Stimulated activated CD8-positive, alpha-beta memory T cell treated with anti-CD3 and anti-CD28 coated beads, Interleukin-7, amount 100 ng/mL, for 1 hour (primary cell): ENCODE data around the gene RASA4.
"Not testable (repeated sequence)": the region's sequence is repeated elsewhere in the genome, so short reads cannot be mapped to it uniquely, and the experiment has no call there.

Source experiments
- DNase-seq, 2 donors: peaks; one replicate each; pipeline ENCODE4 v3.0.0-alpha.2; 2020; ENCODE audit warnings: low read depth in 2 of 2

RASA4 gene

DNA sequence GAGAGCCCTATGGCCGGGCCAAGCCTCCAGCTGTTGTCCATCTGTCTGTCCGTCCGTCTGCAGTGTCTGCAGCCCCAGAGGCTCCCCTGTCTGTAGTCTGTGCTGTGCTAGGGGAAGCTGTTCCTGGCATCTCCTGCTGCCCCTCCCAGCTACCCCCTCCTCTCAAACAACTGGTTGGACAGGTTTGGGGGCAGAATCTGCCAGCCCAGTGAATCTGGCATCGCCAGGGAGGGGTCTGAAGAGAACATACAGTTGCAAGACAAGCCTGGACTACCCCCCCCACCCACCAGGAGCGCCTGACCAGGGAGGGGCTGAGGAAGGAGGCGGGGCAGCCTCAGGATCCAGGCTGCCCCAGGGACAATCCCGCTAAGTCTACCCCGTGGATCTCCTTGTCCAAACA, 73.0 kb downstream of the RASA4 start, which contains the start of gene UPK3BL2:
TSS of gene UPK3BL2 (minus strand) at position 101 of the 400 bp plus-strand sequence. CDS start at position 41, 60 bp downstream.
- DNase-seq: not testable (repeated sequence)

DNA sequence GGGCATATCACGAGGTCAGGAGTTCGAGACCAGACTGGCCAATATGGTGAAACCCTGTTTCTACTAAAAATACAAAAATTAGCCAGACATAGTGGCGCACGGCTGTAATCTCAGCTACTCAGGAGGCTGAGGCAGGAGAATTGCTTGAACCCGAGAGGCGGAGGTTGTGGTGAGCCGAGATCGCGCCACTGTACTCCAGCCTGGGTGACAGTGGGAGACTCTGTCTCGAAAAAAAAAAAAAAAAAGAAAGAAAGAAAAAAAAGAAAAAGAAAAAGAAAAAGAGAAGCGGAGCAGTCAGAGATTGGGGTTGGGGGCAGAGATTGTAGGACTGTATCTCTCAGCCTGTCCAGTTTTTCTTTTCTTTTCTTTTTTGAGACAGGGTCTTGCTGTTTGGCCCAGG, 73.8 kb downstream of the RASA4 start:
- not testable (repeated sequence) for DNase-seq

DNA sequence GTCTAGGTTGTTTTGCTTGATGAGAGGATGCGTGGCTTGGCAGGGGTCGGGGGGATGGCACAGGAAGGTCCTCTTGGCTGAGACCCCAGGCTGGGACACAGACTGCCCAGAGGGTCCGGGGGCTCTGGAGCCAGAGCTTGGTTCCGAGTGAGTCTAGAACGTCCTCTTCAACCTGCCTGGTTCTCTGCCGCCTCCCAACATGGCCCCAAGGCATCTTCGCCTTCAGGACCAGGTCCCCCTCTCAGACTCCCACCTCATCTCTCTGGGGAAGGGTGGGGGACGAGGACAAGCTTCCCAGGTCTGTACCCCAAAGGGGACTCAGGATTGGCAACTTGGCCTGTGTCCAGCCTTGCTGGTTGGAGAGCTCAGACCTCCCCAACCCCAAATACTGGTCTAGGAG, 74.5 kb downstream of the RASA4 start:
- not testable (repeated sequence) for DNase-seq

DNA sequence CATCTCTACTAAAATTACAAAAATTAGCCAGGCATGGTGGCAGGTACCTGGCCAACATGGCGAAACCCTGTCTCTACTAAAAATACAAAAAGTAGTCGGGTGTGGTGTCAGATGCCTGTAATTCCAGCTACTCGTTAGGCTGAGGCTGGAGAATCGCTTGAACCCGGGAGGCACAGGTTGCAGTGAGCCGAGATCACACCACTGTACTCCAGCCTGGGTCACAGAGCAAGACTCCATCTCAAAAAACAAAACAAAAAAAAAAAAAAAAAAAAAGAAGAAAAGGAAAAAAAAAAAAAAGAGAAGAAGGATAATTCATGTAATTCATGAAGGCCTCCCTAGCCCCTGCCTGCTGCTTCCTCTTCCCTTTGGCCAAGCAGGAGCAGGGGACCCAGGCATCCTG, 76.0 kb downstream of the RASA4 start:
- not testable (repeated sequence) for DNase-seq

DNA sequence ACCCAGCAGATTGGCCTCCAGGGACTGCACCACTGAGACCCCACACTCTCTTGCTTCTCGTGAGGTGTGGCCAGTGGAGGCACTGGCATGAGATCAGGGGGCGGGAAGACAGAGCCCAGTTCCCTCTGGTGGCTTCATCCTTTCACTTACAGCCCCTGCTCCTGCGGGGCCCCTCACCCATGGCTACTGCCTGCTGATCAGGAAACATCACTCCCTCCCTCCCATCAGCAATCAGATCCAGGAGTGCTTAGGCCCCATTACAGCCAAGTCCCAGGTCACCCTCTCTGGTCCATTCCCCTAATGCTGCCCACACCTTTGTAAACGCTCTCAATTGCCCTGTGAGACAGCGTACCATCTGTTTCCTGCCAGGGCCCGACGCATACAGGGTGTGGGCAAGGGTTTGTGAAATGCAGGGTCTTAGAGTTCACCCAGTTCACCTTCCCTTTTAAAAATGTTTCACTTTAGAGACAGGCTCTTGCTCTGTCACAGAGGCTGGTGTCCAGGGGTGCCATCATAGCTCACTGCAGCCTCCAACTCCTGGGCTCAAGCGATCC, 81.4 kb downstream of the RASA4 start:
- DNase-seq: not testable (repeated sequence)

DNA sequence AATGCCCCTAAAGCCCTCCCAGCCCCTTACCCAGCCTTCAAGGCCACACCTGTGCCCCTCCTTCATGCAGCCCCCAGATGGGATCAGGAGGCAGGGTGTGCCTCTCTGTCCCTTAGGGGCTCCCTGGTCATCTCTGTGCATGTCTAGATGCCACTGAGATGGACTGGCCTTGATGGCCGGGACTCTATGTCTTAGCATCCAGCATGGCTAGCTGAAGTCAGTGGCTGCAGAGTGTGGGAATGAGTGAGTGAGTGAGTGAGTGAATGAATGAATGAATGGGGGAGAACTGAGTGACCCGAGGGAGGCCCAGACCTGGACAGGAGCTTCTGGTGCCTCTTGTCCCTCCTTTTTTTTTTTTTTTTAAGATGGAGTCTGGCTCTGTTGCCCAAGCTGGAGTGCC, 84.4 kb downstream of the RASA4 start:
- not testable (repeated sequence) for DNase-seq

DNA sequence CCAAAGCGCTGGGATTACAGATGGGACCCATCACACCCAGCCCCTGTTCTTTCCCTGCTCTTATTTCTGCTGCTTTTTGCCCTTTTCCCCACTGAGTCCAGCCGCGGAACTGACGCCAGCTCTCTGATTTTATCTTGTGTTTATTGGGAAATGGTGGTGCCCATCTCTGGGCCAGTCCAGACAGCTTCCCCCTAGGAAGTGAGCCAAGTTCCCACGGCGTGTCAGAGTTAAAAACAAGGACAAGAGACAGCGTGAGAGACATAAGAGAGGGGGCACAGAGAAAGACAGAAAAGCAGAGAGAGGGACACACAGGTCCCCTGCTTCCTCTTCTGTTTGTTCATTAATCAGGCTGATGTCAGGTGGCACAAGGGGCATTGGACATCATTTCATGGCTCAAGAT, 85.0 kb downstream of the RASA4 start:
- not testable (repeated sequence) for DNase-seq

DNA sequence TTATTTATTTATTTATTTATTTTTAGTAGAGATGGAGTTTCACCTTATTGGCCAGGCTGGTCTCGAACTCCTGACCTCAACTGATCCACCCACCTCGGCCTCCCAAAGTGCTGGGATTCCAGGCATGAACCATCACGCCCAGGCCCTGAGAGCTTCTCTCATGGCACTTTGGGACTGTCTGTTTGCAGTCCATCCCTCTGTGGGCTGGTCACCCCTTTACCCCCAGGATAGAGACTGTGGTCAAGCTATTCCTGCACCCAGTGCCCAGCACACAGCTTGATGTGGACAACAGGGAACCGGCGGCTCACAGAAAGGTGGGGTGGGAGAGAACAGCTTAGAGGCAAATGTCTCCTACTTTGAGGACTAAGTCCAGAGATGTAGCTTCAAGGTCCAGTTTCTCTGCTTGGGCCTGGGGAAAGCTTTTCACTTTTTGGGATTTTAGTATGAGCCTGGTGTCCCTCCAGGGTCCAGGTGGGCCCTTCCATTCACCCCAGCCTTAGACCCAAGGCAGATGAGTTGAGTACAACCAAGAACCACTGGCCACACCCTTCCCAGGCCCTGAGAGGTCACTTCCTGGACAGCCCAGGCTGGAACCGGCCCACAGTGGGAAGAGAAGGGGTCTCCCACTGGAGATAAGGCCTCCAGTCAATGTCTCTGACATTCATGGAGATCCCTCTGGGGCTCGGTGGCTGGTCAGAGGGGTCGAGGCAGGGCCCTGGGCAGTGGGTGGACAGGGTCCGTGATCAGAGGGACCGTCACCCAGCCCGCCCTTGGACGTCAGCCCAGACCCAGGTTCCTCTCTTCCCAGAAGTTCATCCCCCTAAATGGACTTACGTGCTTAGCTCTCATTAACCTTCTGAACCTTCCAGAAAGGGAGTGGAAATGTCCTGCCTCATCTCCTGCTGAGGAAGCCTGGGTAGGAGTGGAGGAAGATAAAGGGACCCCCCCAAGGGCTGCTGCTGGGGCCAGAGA, 88.4 kb downstream of the RASA4 start:
- DNase-seq: not testable (repeated sequence)

DNA sequence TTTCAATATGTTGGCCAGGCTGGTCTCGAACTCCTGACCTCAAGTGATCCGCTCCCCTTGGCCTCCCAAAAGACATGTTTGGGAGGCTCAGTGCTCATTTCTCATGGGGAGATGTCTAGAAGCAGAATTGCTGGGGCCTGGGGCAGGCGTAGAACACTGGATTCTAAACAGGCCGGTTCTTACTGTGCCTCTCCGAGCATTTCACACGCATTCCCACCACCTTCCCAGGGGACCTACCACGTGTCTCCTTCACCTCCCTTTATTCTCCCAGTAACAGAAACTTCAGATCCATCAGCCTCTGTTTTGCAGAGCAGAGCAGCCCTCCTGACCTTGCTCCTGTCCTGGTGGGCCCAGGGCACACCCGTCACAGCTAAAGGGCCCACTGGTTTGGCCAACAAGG, 89.4 kb downstream of the RASA4 start:
- DNase-seq: not testable (repeated sequence)

DNA sequence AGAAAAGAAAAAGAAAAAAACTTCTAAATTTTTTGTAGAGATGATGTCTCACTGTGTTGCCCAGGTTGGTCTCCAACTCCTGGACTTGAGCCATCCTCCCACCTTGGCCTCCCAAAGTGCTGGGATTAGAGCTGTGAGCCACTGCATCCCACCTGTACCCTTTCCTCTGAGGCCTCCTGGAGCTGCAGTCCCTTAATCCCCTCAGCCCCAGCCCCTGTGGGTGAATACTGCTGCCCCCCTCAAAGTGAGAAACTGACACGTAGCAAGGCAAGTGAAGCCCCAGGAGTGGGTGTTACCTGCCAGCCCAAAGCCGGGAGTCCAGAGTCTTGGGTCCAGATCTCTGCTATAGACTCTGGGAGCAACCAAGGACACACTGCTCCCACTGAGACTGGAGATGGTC, 91.8 kb downstream of the RASA4 start:
- DNase-seq: not testable (repeated sequence)
